ENCODE results near the gene ZNRF1. TPM values are rescaled to one million over a fixed set of nuclear protein-coding genes. Genes with fewer than 3 reads are reported as not detected.

ZNRF1 gene
- total RNA-seq, 1 donor from 2014 or later, result 53.7 TPM

- Histone ChIP-seq H3K4me1 (peaks cover 13 to 31% of the 10 kb centered on the region in 2 donors), H3K9me3 (no peaks in the 10 kb centered on the region), H3K36me3 (no peaks in the 10 kb centered on the region), H3K27me3 (no peaks in the 10 kb centered on the region), H3K27ac (peak overlapping the region; percentile 54 to 72), H3K4me3 (no peak overlapping the region)
- TF ChIP-seq CTCF (IDR thresholded peaks at IDR 0.05), result no peak
- intact Hi-C loops (cut with DNase I), result loop anchor here (2.0 to 5.0 kb wide), 3 partner anchors 19 to 62 kb away; partner anchors contain the start of gene ZNRF1
- no peak for DNase-seq (ENCODE audit: low spot score in 2 of 2)
Measured at GRCh38 chr16:75045424-75045823, 46.6 kb downstream of the ZNRF1 start.

GRCh38 chr16:75048054-75048453 is 49.2 kb downstream of the ZNRF1 start:
- intact Hi-C loops (cut with DNase I), result loop anchor here (5.0 kb wide), 1 partner anchor 59 kb away; no protein-coding TSS in a partner anchor
- Histone ChIP-seq H3K36me3 (no peaks in the 10 kb centered on the region), H3K4me1 (peaks cover 13 to 28% of the 10 kb centered on the region in 2 donors), H3K27me3 (no peaks in the 10 kb centered on the region), H3K27ac (no peak overlapping the region), H3K9me3 (no peaks in the 10 kb centered on the region), H3K4me3 (no peak overlapping the region)
- no peak for DNase-seq (ENCODE audit: low spot score in 2 of 2)
- no peak for TF ChIP-seq CTCF (IDR thresholded peaks at IDR 0.05)

DNA sequence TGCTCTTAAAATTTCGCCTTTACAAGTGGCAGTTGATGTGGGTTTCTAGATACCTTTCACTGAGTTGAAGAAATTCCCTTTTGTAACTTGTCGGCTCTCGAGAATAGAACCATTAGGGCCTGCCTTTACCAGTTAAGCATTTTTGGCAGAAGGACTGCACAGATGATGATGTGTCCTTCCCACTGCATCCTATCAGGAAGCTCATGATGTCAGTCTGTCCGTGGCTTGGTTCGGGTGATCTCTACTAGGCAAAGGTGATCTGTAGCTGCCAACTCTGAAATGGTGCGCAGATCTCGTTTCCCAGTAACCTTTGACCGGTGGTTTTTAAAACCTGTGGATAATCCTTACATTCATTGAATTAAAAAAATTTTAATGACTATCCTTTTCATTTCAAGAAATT is 49.7 kb downstream of the ZNRF1 start:
- H3K4me3 ChIP-seq, result no peak overlapping the region
- H3K4me1 ChIP-seq, result peaks cover 13 to 23% of the 10 kb centered on the region in 2 donors
- no peak overlapping the region for H3K27ac ChIP-seq

GRCh38 chr16:75052481-75053202 is 53.8 kb downstream of the ZNRF1 start:
- intact Hi-C loops (cut with DNase I), result no loop called here

More for the DNA sequence above, 49.7 kb downstream of the ZNRF1 start:
- Histone ChIP-seq H3K36me3 (no peaks in the 10 kb centered on the region), H3K27me3 (no peaks in the 10 kb centered on the region), H3K9me3 (no peaks in the 10 kb centered on the region)
- intact Hi-C loops (cut with DNase I), result loop anchor here (5.0 kb wide), 1 partner anchor 59 kb away; no protein-coding TSS in a partner anchor
- DNase-seq (ENCODE audit: low spot score in 2 of 2), result no peak
- TF ChIP-seq CTCF (IDR thresholded peaks at IDR 0.05), result no peak

DNA sequence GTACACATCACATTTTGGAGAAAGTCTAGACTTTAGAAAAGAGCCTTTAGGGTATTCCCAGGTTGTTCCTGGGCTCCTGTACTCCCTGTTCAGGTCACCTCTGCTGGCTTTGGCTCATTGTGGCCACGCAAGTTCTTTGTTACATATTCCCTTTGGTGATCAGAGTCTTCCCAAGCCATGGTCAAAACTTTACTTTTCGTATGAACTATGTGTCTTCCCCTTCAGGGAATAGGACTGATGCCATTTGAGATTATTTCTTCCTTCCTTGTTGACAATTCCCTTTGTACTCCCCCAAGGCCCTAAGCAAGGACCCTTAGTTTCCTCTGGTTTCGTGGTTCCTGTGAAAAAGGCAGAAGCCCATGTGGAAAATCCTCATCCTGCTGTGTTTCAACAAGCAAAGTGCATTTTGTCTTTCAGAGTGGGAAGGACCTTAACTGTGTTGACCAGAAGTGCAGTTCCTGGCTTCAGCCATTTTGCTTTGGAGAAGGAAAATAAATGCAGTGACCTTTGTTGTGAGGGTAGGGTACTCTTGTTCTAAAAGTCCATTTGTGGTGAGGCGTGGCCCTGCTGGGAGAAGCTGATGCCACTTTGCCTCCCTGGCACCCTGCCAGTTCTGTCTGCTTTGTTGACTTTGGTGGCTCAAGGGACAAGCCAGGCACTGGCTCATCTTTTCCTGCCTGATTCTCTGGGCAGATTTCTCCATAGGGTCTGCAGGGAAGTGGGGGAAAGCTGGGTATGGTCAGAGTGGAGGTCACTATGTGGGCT is 55.1 kb downstream of the ZNRF1 start:
- DNase-seq (ENCODE audit: low spot score in 2 of 2), result no peak
- Histone ChIP-seq H3K27ac (no peak overlapping the region), H3K4me3 (no peak overlapping the region)

More at GRCh38 chr16:75052481-75053202, 53.8 kb downstream of the ZNRF1 start:
- peaks cover 3 to 9% of the 10 kb centered on the region in 2 donors for H3K4me1 ChIP-seq
- H3K4me3 ChIP-seq, result no peak overlapping the region
- no peak overlapping the region for H3K27ac ChIP-seq
- H3K27me3 ChIP-seq, result no peaks in the 10 kb centered on the region
- DNase-seq (ENCODE audit: low spot score in 2 of 2), result no peak
- no peaks in the 10 kb centered on the region for H3K9me3 ChIP-seq
- no peaks in the 10 kb centered on the region for H3K36me3 ChIP-seq
- TF ChIP-seq CTCF (IDR thresholded peaks at IDR 0.05), result no peak

More for the DNA sequence above, 55.1 kb downstream of the ZNRF1 start:
- H3K36me3 ChIP-seq, result no peaks in the 10 kb centered on the region
- peaks cover 3 to 9% of the 10 kb centered on the region in 2 donors for H3K4me1 ChIP-seq
- no peaks in the 10 kb centered on the region for H3K9me3 ChIP-seq
- no peak for TF ChIP-seq CTCF (IDR thresholded peaks at IDR 0.05)
- intact Hi-C loops (cut with DNase I), result no loop called here
- H3K27me3 ChIP-seq, result no peaks in the 10 kb centered on the region
